ENCODE results near the gene GOLGA7B. TPM values are rescaled to one million over a fixed set of nuclear protein-coding genes. Genes with fewer than 3 reads are reported as not detected.

GOLGA7B gene
- total RNA-seq, 1 donor from 2014 or later = 2.5 TPM

GRCh38 chr10:97805949-97806348 is 43.7 kb upstream of the GOLGA7B start:
- no peak for DNase-seq (ENCODE audit: low spot score)
- Mint-ChIP-seq H3K4me3 (ENCODE audit: unreplicated experiment) (no peak overlapping the region), H3K4me1 (ENCODE audit: unreplicated experiment) (no peaks in the 10 kb centered on the region), H3K36me3 (ENCODE audit: low read depth, unreplicated experiment) (no peaks in the 10 kb centered on the region), H3K9me3 (ENCODE audit: unreplicated experiment) (no peaks in the 10 kb centered on the region), H3K27me3 (ENCODE audit: unreplicated experiment) (peaks cover 2% of the 10 kb centered on the region), H3K27ac (ENCODE audit: unreplicated experiment) (no peak overlapping the region)
- TF ChIP-seq CTCF (IDR thresholded peaks at IDR 0.05; ENCODE audit: unreplicated experiment) = no peak

GRCh38 chr10:97810446-97810845 is 39.2 kb upstream of the GOLGA7B start:
- Mint-ChIP-seq H3K36me3 (ENCODE audit: low read depth, unreplicated experiment) (no peaks in the 10 kb centered on the region), H3K4me1 (ENCODE audit: unreplicated experiment) (no peaks in the 10 kb centered on the region), H3K27me3 (ENCODE audit: unreplicated experiment) (peaks cover 2% of the 10 kb centered on the region), H3K9me3 (ENCODE audit: unreplicated experiment) (no peaks in the 10 kb centered on the region), H3K4me3 (ENCODE audit: unreplicated experiment) (no peak overlapping the region), H3K27ac (ENCODE audit: unreplicated experiment) (no peak overlapping the region)
- TF ChIP-seq CTCF (IDR thresholded peaks at IDR 0.05; ENCODE audit: unreplicated experiment) = no peak
- no peak for DNase-seq (ENCODE audit: low spot score)

- Mint-ChIP-seq H3K36me3 (ENCODE audit: low read depth, unreplicated experiment) (no peaks in the 10 kb centered on the region), H3K9me3 (ENCODE audit: unreplicated experiment) (no peaks in the 10 kb centered on the region), H3K27ac (ENCODE audit: unreplicated experiment) (no peak overlapping the region), H3K4me1 (ENCODE audit: unreplicated experiment) (no peaks in the 10 kb centered on the region), H3K4me3 (ENCODE audit: unreplicated experiment) (no peak overlapping the region), H3K27me3 (ENCODE audit: unreplicated experiment) (peaks cover 2% of the 10 kb centered on the region)
- DNase-seq (ENCODE audit: low spot score) = no peak
- no peak for TF ChIP-seq CTCF (IDR thresholded peaks at IDR 0.05; ENCODE audit: unreplicated experiment)
Measured at GRCh38 chr10:97811958-97812357, 37.7 kb upstream of the GOLGA7B start.

- peaks cover 2% of the 10 kb centered on the region for H3K27me3 Mint-ChIP-seq (ENCODE audit: unreplicated experiment)
- no peak for TF ChIP-seq CTCF (IDR thresholded peaks at IDR 0.05; ENCODE audit: unreplicated experiment)
- H3K4me1 Mint-ChIP-seq (ENCODE audit: unreplicated experiment) = no peaks in the 10 kb centered on the region
- H3K27ac Mint-ChIP-seq (ENCODE audit: unreplicated experiment) = no peak overlapping the region
- DNase-seq (ENCODE audit: low spot score) = no peak
- H3K36me3 Mint-ChIP-seq (ENCODE audit: low read depth, unreplicated experiment) = no peaks in the 10 kb centered on the region
- no peak overlapping the region for H3K4me3 Mint-ChIP-seq (ENCODE audit: unreplicated experiment)
- no peaks in the 10 kb centered on the region for H3K9me3 Mint-ChIP-seq (ENCODE audit: unreplicated experiment)
Measured at GRCh38 chr10:97812696-97813095, 36.9 kb upstream of the GOLGA7B start.

- no peak overlapping the region for H3K4me3 Mint-ChIP-seq (ENCODE audit: unreplicated experiment)
- H3K27ac Mint-ChIP-seq (ENCODE audit: unreplicated experiment) = no peak overlapping the region
- no peaks in the 10 kb centered on the region for H3K36me3 Mint-ChIP-seq (ENCODE audit: low read depth, unreplicated experiment)
- TF ChIP-seq CTCF (IDR thresholded peaks at IDR 0.05; ENCODE audit: unreplicated experiment) = no peak
- no peaks in the 10 kb centered on the region for H3K4me1 Mint-ChIP-seq (ENCODE audit: unreplicated experiment)
- peaks cover 2% of the 10 kb centered on the region for H3K27me3 Mint-ChIP-seq (ENCODE audit: unreplicated experiment)
- H3K9me3 Mint-ChIP-seq (ENCODE audit: unreplicated experiment) = no peaks in the 10 kb centered on the region
- no peak for DNase-seq (ENCODE audit: low spot score)
Measured at GRCh38 chr10:97813311-97813710, 36.3 kb upstream of the GOLGA7B start.

All from endothelial cell (in vitro differentiated cells).